ENCODE results near the gene GABBR2.

Gene GABBR2

GRCh38 chr9:98708933-98709911 lies at the start of gene GABBR2:
Gene GABBR2 (minus strand): TSS chr9:98708935. CDS start chr9:98708737, 198 bp downstream.
- no peak for DNase-seq

- no peak for DNase-seq
These were observed 46.4 kb upstream of the GABBR2 start for GRCh38 chr9:98755006-98755618.

- DNase-seq, result no peak
These were observed 42.5 kb upstream of the GABBR2 start for GRCh38 chr9:98751210-98751609.

GRCh38 chr9:98750364-98751060 lies 41.8 kb upstream of the GABBR2 start:
- no peak for DNase-seq

GRCh38 chr9:98747476-98747875 lies 38.7 kb upstream of the GABBR2 start:
- no peak for DNase-seq

- no peak for DNase-seq
These were observed 36.7 kb upstream of the GABBR2 start for GRCh38 chr9:98745470-98745869.

- DNase-seq, result no peak
These were observed 35.3 kb upstream of the GABBR2 start for GRCh38 chr9:98743818-98744611.

- no peak for DNase-seq
These were observed 34.6 kb upstream of the GABBR2 start for GRCh38 chr9:98743329-98743728.

GRCh38 chr9:98742325-98743280 lies 33.9 kb upstream of the GABBR2 start:
- no peak for DNase-seq

GRCh38 chr9:98740226-98740881 lies 31.6 kb upstream of the GABBR2 start:
- DNase-seq, result no peak

GRCh38 chr9:98738741-98739140 lies 30.0 kb upstream of the GABBR2 start:
- no peak for DNase-seq

GRCh38 chr9:98736226-98736625 lies 27.5 kb upstream of the GABBR2 start:
- DNase-seq, result no peak

- DNase-seq, result no peak
These were observed 24.1 kb upstream of the GABBR2 start for GRCh38 chr9:98732801-98733200.

- DNase-seq, result no peak
These were observed 23.4 kb upstream of the GABBR2 start for GRCh38 chr9:98732091-98732490.

GRCh38 chr9:98730871-98731270 lies 22.1 kb upstream of the GABBR2 start:
- no peak for DNase-seq

- DNase-seq, result no peak
These were observed 19.8 kb upstream of the GABBR2 start for GRCh38 chr9:98728500-98728899.

GRCh38 chr9:98727428-98727827 lies 18.7 kb upstream of the GABBR2 start:
- DNase-seq, result no peak

- peak; percentile 45 for DNase-seq
These were observed 18.0 kb upstream of the GABBR2 start for GRCh38 chr9:98726735-98727134.

GRCh38 chr9:98724810-98725530 lies 16.2 kb upstream of the GABBR2 start:
- no peak for DNase-seq

- no peak for DNase-seq
These were observed 12.9 kb upstream of the GABBR2 start for GRCh38 chr9:98721643-98722042.
